CD4-positive, alpha-beta T cell treated with Interleukin-17A for 1 hour (primary cell): ENCODE measurements around the gene PDZK1.
"Not testable (repeated sequence)": the region's sequence is repeated elsewhere in the genome, so short reads cannot be mapped to it uniquely, and the experiment has no call there.

Experiments used
- DNase-seq: peaks from one replicate; pipeline ENCODE4 v3.0.0-alpha.2; 2020

The PDZK1 gene

GRCh38 chr1:145656245-145656943 lies 50.8 kb downstream of the PDZK1 start:
- not testable (repeated sequence) for DNase-seq

- DNase-seq = not testable (repeated sequence)
Measured at GRCh38 chr1:145643990-145644389, 63.2 kb downstream of the PDZK1 start.

GRCh38 chr1:145641886-145642285 lies 65.3 kb downstream of the PDZK1 start:
- DNase-seq = not testable (repeated sequence)

- DNase-seq = not testable (repeated sequence)
Measured at GRCh38 chr1:145636237-145636636, 70.9 kb downstream of the PDZK1 start.

- DNase-seq = not testable (repeated sequence)
Measured at GRCh38 chr1:145622177-145622576, 85.0 kb downstream of the PDZK1 start.
